HG03108 (cell line): ENCODE results near the gene FREY1.

Source experiments
- ATAC-seq: cut with Tn5 transposase; IDR thresholded peaks from one replicate; pipeline ENCODE4 v1.9.1; 2021; ENCODE audit warnings: moderate library complexity; ENCODE audit not compliant: unreplicated experiment

Gene FREY1

GRCh38 chr11:45928535-45929215, 21.6 kb upstream of the FREY1 start:
- no peak for ATAC-seq

GRCh38 chr11:45927684-45928413, 20.8 kb upstream of the FREY1 start:
- no peak for ATAC-seq

GRCh38 chr11:45927332-45927683, 20.2 kb upstream of the FREY1 start:
- no peak for ATAC-seq

- ATAC-seq, result no peak
Observed at GRCh38 chr11:45926536-45927331, 19.7 kb upstream of the FREY1 start.

GRCh38 chr11:45926001-45926401, 18.9 kb upstream of the FREY1 start:
- no peak for ATAC-seq

- no peak for ATAC-seq
Observed at GRCh38 chr11:45925550-45925949, 18.5 kb upstream of the FREY1 start.

GRCh38 chr11:45924927-45925326, 17.9 kb upstream of the FREY1 start:
- ATAC-seq, result no peak

- ATAC-seq, result no peak
Observed at GRCh38 chr11:45924036-45924915, 17.2 kb upstream of the FREY1 start.

GRCh38 chr11:45922425-45923082, 15.5 kb upstream of the FREY1 start, which contains the start of gene LARGE2:
Gene LARGE2 (plus strand): TSS chr11:45922656. CDS start chr11:45922883, 227 bp downstream.
- ATAC-seq, result no peak

GRCh38 chr11:45921561-45922424, 14.7 kb upstream of the FREY1 start:
- no peak for ATAC-seq

GRCh38 chr11:45920531-45921477, 13.7 kb upstream of the FREY1 start:
- ATAC-seq, result no peak

GRCh38 chr11:45919806-45920530, 12.9 kb upstream of the FREY1 start:
- ATAC-seq, result no peak

GRCh38 chr11:45918962-45919675, 12.0 kb upstream of the FREY1 start:
- no peak for ATAC-seq

- ATAC-seq, result peak; percentile 38
Observed at GRCh38 chr11:45918331-45918941, 11.4 kb upstream of the FREY1 start.

- peak; percentile 85 for ATAC-seq
Observed at GRCh38 chr11:45917623-45918330, 10.7 kb upstream of the FREY1 start, which contains the start of gene PEX16. Gene PEX16 (minus strand): TSS chr11:45917877. CDS start chr11:45917811, 66 bp downstream.

GRCh38 chr11:45917286-45917622, 10.2 kb upstream of the FREY1 start:
- ATAC-seq, result no peak
